Naive B cell (primary cell): ENCODE results near the gene JADE2. TPM values are rescaled to one million over a fixed set of nuclear protein-coding genes. Genes with fewer than 3 reads are reported as not detected.
"Not testable (repeated sequence)": the region's sequence is repeated elsewhere in the genome, so short reads cannot be mapped to it uniquely, and the experiment has no call there.

Experiments
- ATAC-seq, 2 donors: fragments of 150-1000 bp; cut with Tn5 transposase; 2 replicates each; pipeline ENCODE4 v1.10.0; 2021; ENCODE audit warnings: low read depth in 2 of 2, mild to moderate bottlenecking in 2 of 2, moderate library complexity in 2 of 2
- DNase-seq: peaks from one replicate; pipeline ENCODE4 v3.0.0; 2022
- H3K27ac Mint-ChIP-seq, 6 donors: one replicate each; pipeline ENCODE4 v1.8.0; 2020 to 2022; ENCODE audit warnings: mild to moderate bottlenecking in 6 of 6, mixed read lengths in 6 of 6, moderate library complexity in 5 of 6, inconsistent platforms in 2 of 6
- H3K27me3 Mint-ChIP-seq, 3 donors: one replicate each; pipeline ENCODE4 v1.8.0; 2021 to 2022; ENCODE audit warnings: mixed read lengths in 3 of 3, mild to moderate bottlenecking in 1 of 3
- H3K36me3 Mint-ChIP-seq, 2 donors: one replicate each; pipeline ENCODE4 v1.8.0; 2020 to 2022; ENCODE audit warnings: mixed read lengths in 2 of 2, inconsistent platforms in 1 of 2, mild to moderate bottlenecking in 1 of 2
- H3K4me1 Mint-ChIP-seq, 3 donors: one replicate each; pipeline ENCODE4 v1.8.0; 2020 to 2022; ENCODE audit warnings: mixed read lengths in 3 of 3, inconsistent platforms in 1 of 3, mild to moderate bottlenecking in 1 of 3, moderate library complexity in 1 of 3
- H3K4me3 Mint-ChIP-seq, 8 donors: one replicate each; pipeline ENCODE4 v1.8.0; 2020 to 2022; ENCODE audit warnings: mild to moderate bottlenecking in 8 of 8, mixed read lengths in 8 of 8, moderate library complexity in 8 of 8, inconsistent platforms in 2 of 8
- H3K9me3 Mint-ChIP-seq, 7 donors: one replicate each; pipeline ENCODE4 v1.8.0; 2020 to 2022; ENCODE audit warnings: mixed read lengths in 7 of 7, mild to moderate bottlenecking in 5 of 7, inconsistent platforms in 2 of 7, moderate library complexity in 1 of 7
- polyA plus RNA-seq, 6 donors: library from polyadenylated mRNA; unstranded; fragments of 300-500 nt; fragmentation: Illumina TruSeq; gene quantifications; one replicate each; pipeline ENCODE4 v1.2.3, GENCODE V29; 2021; ENCODE audit warnings: low read depth in 6 of 6

The JADE2 gene
- polyA plus RNA-seq, 6 donors from 2014 or later: 7.1 to 47.1 (median 27.1) TPM

GRCh38 chr5:134543820-134544614 lies 18.5 kb downstream of the JADE2 start:
- peaks cover 0 to 7% of the 10 kb centered on the region in 2 donors for H3K36me3 Mint-ChIP-seq
- peak; percentile 76 to 77 for ATAC-seq
- H3K4me1 Mint-ChIP-seq: peaks cover 54 to 95% (median 64%) of the 10 kb centered on the region in 3 donors
- H3K27me3 Mint-ChIP-seq: no peaks in the 10 kb centered on the region
- H3K4me3 Mint-ChIP-seq: peak overlapping the region; percentile 67 to 88 (median 80)
- peak; percentile 79 for DNase-seq
- peak overlapping the region; percentile 98 to 99 (median 99) for H3K27ac Mint-ChIP-seq
- no peaks in the 10 kb centered on the region for H3K9me3 Mint-ChIP-seq

- DNase-seq: no peak
- H3K4me3 Mint-ChIP-seq: peak overlapping the region; percentile 62 to 88 (median 80)
- no peaks in the 10 kb centered on the region for H3K9me3 Mint-ChIP-seq
- H3K36me3 Mint-ChIP-seq: peaks cover 0 to 7% of the 10 kb centered on the region in 2 donors
- ATAC-seq: no peak
- H3K27ac Mint-ChIP-seq: peak overlapping the region; percentile 98 to 99 (median 99)
- no peaks in the 10 kb centered on the region for H3K27me3 Mint-ChIP-seq
- H3K4me1 Mint-ChIP-seq: peaks cover 63 to 96% (median 66%) of the 10 kb centered on the region in 3 donors
Observed at GRCh38 chr5:134545070-134545868, 19.8 kb downstream of the JADE2 start.

DNA sequence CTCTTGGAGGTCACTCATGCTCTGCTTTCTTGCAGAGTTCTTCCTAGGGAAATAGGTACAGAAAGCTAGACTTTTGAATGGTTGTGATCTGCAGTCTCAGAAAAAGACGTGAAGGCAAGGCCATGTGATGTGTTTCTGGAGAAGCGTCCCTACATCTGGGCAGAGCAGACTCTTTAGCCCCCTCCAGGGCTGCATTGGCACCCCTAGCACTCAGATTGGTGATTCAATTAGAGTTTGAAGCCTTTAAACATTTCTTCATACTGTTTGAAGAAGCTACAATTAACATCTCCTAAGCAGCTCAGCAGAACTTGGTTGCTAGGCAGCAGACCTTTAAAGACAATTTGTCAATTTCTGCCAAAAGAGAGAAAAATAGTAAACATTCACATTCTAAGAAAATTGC lies 21.6 kb downstream of the JADE2 start:
- Mint-ChIP-seq H3K27me3 (no peaks in the 10 kb centered on the region), H3K4me1 (peaks cover 62 to 93% (median 65%) of the 10 kb centered on the region in 3 donors), H3K9me3 (no peaks in the 10 kb centered on the region), H3K36me3 (peaks cover 5 to 7% of the 10 kb centered on the region in 2 donors), H3K4me3 (peak overlapping the region in 2 of 8 donors; percentile 26 to 39), H3K27ac (peak overlapping the region in 4 of 6 donors; percentile 24 to 74 (median 50))
- ATAC-seq: no peak
- DNase-seq: no peak

GRCh38 chr5:134547579-134547978 lies 22.1 kb downstream of the JADE2 start:
- Mint-ChIP-seq H3K4me1 (peaks cover 64 to 93% (median 70%) of the 10 kb centered on the region in 3 donors), H3K36me3 (peaks cover 5 to 7% of the 10 kb centered on the region in 2 donors), H3K9me3 (no peaks in the 10 kb centered on the region), H3K4me3 (peak overlapping the region in 1 of 8 donors; percentile 37), H3K27me3 (no peaks in the 10 kb centered on the region), H3K27ac (peak overlapping the region in 5 of 6 donors; percentile 63 to 89 (median 82))
- DNase-seq: no peak
- ATAC-seq: no peak

- no peak for ATAC-seq
- peaks cover 64 to 93% (median 75%) of the 10 kb centered on the region in 3 donors for H3K4me1 Mint-ChIP-seq
- H3K4me3 Mint-ChIP-seq: peak overlapping the region in 2 of 8 donors; percentile 41 to 57
- H3K27ac Mint-ChIP-seq: peak overlapping the region; percentile 33 to 89 (median 84)
- DNase-seq: no peak
- peaks cover 5 to 7% of the 10 kb centered on the region in 2 donors for H3K36me3 Mint-ChIP-seq
- no peaks in the 10 kb centered on the region for H3K27me3 Mint-ChIP-seq
- H3K9me3 Mint-ChIP-seq: no peaks in the 10 kb centered on the region
Observed at GRCh38 chr5:134547999-134548658, 22.7 kb downstream of the JADE2 start.

GRCh38 chr5:134549714-134550113 lies 24.2 kb downstream of the JADE2 start:
- H3K27ac Mint-ChIP-seq: peak overlapping the region in 5 of 6 donors; percentile 67 to 90 (median 86)
- no peak for ATAC-seq
- H3K27me3 Mint-ChIP-seq: no peaks in the 10 kb centered on the region
- peaks cover 5 to 7% of the 10 kb centered on the region in 2 donors for H3K36me3 Mint-ChIP-seq
- no peaks in the 10 kb centered on the region for H3K9me3 Mint-ChIP-seq
- no peak for DNase-seq
- H3K4me1 Mint-ChIP-seq: peaks cover 66 to 93% (median 76%) of the 10 kb centered on the region in 3 donors
- peak overlapping the region in 5 of 8 donors; percentile 12 to 69 (median 43) for H3K4me3 Mint-ChIP-seq

DNA sequence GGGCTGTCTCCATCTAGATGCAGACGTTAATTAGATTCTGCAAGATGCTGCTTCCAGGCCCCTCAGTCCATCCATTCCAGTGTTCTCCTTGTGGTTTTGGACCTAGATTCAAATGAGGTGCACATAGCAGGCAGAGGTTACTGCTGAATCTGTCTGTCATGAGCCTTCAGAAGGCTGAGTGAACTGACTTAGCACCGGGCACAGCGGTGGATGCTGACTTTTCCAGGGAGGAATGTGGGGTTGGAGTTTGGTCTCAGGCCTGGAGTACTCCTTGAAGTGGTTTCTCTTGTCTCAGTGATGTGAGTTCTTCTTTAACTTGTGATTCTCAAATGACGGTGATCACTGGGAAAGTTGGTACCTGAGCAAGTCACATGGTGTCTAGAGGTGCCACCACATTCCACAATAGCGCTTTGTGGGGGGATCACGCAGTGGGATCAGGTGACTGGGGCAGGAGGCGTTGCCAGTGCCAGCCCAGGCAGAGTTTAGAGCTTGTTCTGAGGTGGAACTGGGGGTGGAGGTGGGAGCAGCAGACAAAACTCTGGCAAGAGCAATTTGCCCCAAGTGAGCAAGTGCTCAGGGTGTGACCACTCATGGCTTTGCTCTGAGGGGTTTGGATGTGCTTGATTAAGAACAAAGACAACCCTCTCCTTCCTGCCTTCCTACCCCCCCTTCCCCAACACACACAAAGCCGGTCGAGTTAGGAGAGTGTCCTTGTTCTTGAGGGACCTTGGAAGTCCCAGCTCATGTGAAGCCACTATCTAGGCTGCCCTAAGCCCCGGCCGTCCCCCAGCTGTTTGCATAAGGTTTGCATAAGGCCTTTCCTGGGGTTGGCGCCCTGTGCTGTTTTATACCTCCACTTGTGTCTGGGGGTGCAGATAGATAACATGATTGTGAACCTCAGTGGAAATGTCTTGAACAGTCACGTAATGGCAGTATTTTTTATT lies 25.1 kb downstream of the JADE2 start:
- peaks cover 5 to 7% of the 10 kb centered on the region in 2 donors for H3K36me3 Mint-ChIP-seq
- peaks cover 66 to 93% (median 76%) of the 10 kb centered on the region in 3 donors for H3K4me1 Mint-ChIP-seq
- ATAC-seq (peak; percentile 6 to 8), DNase-seq (no peak)
- no peaks in the 10 kb centered on the region for H3K9me3 Mint-ChIP-seq
- H3K27ac Mint-ChIP-seq: peak overlapping the region; percentile 30 to 92 (median 86)
- H3K4me3 Mint-ChIP-seq: peak overlapping the region; percentile 0 to 72 (median 56)
- H3K27me3 Mint-ChIP-seq: no peaks in the 10 kb centered on the region

DNA sequence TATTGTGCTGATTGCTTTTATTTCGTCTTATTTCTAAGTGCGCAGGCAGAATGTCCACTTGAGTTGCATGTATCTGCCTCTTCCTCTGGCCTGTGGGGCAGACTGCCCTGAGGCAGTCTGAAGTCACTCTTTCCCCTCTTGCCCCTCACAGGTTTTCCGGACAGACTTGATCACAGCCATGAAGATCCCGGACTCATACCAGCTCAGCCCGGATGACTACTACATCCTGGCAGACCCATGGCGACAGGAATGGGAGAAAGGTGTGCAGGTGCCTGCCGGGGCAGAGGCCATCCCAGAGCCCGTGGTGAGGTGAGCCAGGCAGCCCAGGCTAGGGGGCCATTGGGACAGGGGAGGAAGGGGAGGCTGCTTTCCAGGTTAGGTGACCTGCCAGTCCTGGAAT lies 26.4 kb downstream of the JADE2 start:
- Mint-ChIP-seq H3K4me1 (peaks cover 75 to 95% (median 90%) of the 10 kb centered on the region in 3 donors), H3K27me3 (no peaks in the 10 kb centered on the region), H3K27ac (peak overlapping the region in 3 of 6 donors; percentile 62 to 93 (median 74)), H3K9me3 (no peaks in the 10 kb centered on the region), H3K36me3 (peaks cover 5 to 13% of the 10 kb centered on the region in 2 donors), H3K4me3 (peak overlapping the region in 5 of 8 donors; percentile 2 to 17 (median 7))
- ATAC-seq: no peak
- no peak for DNase-seq

DNA sequence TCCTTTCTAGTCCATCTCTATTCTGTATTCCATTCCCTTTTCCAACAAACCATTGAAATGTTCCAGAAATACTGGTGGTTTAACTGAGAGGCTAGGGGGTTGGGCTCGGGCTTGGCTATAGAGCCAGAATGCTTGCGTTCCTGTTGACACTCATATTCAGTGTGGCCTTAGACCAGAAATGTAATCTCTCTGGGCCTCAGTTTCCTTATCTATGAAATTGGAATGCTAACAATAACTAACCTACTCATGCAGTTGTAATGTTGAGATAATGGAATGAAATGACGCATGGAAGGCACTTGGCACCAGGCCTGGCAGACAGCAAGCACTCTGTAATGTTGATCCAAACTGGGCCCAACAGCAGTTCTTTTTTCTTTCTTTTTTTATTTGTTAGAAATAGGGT lies 26.8 kb downstream of the JADE2 start:
- Mint-ChIP-seq H3K4me1 (peaks cover 75 to 93% (median 92%) of the 10 kb centered on the region in 3 donors), H3K9me3 (no peaks in the 10 kb centered on the region), H3K4me3 (no peak overlapping the region), H3K36me3 (peaks cover 5 to 17% of the 10 kb centered on the region in 2 donors), H3K27me3 (no peaks in the 10 kb centered on the region), H3K27ac (peak overlapping the region in 3 of 6 donors; percentile 12 to 93 (median 72))
- ATAC-seq: no peak
- DNase-seq: no peak

DNA sequence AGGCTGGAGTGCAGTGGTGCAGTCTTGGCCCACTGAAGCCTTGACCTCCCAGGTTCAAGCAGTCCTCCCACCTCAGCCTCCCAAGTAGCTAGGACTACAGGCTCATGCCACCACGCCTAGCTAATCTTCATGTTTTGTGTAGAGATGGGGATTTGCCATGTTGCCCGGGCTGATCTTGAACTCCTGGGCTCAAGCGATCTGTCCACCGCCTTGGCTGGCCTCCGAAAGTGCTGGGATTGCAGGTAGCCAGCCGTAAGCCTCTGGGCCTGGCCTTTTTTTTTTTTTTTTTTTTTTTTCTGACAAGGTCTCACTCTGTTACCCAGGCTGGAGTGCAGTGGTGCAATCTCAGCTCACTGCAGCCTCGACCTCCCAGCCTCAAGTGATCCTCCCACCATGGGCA lies 27.2 kb downstream of the JADE2 start:
- Mint-ChIP-seq H3K4me3 (peak overlapping the region in 2 of 8 donors; percentile 46 to 47), H3K27ac (peak overlapping the region in 4 of 6 donors; percentile 44 to 98 (median 72)), H3K4me1 (peaks cover 75 to 90% (median 88%) of the 10 kb centered on the region in 3 donors), H3K36me3 (peaks cover 5 to 16% of the 10 kb centered on the region in 2 donors)
- not testable (repeated sequence) for DNase-seq, H3K9me3 Mint-ChIP-seq, H3K27me3 Mint-ChIP-seq, ATAC-seq

GRCh38 chr5:134553821-134554267 lies 28.4 kb downstream of the JADE2 start:
- Mint-ChIP-seq H3K27me3 (no peaks in the 10 kb centered on the region), H3K9me3 (no peaks in the 10 kb centered on the region), H3K27ac (peak overlapping the region; percentile 93 to 99 (median 98)), H3K4me3 (peak overlapping the region in 5 of 8 donors; percentile 5 to 71 (median 62)), H3K4me1 (peaks cover 65 to 79% (median 78%) of the 10 kb centered on the region in 3 donors), H3K36me3 (peaks cover 5 to 10% of the 10 kb centered on the region in 2 donors)
- no peak for DNase-seq
- ATAC-seq: no peak
